Forelimb muscle (tissue), 1 donor: ENCODE measurements around the gene CORO6. TPM values are rescaled to one million over a fixed set of nuclear protein-coding genes. Genes with fewer than 3 reads are reported as not detected.

Experiments used
- DNase-seq: peaks from one replicate; pipeline ENCODE4 v3.0.0-alpha.2; 2013; ENCODE audit warnings: low read depth
- polyA plus RNA-seq: library from polyadenylated mRNA; unstranded; fragments of 120-200 nt; gene quantifications from one replicate; pipeline ENCODE4 v1.2.1, GENCODE V29; 2013; ENCODE audit not compliant: insufficient read length

Gene CORO6
- polyA plus RNA-seq, 1 donor: 96.8 TPM

DNA sequence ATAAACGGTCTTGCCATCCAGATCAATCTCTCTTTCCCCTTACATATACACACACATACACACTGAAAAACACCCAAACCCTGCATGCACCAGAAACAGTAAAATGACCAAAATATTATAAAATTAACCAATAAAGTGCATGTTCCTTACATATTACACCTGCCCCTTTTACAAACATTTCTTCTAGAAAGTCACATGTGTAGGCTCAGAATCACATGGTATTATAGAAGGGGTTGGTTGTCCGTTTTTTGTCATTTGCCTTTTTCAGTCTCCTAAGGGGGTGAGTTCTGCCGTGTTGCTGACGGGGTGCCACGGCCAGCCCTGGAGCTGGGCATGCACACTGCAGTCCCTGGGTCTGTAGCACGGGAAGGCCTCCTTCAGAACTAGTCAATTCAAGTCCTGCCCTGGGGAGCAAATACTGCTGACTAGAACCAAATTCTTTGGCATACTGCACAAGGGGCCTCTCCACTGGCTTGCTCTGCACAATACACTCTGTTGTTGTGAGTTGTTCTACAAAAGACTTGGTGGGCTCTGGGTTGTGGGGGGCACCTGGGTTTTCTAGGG is 8.0 kb upstream of the CORO6 start:
- DNase-seq: no peak

DNA sequence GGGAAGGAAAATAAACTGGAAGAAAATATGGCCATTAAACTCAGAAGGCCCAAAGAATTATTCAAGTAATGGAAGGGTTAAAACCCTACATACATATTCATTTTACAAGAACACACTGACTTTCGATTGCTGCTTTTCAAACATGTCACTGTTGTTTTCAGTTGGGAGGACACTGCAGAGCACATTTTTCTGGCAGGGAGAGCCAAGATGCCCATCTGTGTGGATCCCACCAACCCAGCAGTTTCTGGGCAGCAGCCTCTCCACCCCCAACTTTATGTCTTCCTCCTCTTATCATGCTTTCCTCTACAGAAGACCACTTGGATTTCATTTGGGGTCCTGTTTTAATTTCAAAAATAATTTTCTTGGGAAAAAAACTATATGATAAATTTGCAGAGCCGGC is 7.1 kb upstream of the CORO6 start:
- DNase-seq: no peak

DNA sequence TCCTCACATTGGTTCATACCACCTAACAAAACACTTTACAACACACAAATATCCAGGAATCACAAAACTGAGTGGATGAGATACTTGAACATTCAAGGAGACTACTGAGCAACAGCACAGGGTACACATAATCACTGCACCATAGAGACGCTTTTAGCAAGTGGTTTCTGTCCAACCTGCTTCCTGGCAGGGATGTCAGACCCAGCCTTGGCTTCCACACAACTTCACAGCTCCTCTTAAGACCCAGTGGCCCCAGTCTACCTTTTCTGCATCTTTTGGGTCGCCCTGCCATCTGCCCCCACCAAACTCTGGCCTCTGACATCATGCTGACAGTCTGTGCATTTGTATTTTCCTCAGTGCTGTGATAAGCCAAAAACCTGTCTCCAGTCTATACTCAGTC is 5.9 kb upstream of the CORO6 start:
- no peak for DNase-seq

DNA sequence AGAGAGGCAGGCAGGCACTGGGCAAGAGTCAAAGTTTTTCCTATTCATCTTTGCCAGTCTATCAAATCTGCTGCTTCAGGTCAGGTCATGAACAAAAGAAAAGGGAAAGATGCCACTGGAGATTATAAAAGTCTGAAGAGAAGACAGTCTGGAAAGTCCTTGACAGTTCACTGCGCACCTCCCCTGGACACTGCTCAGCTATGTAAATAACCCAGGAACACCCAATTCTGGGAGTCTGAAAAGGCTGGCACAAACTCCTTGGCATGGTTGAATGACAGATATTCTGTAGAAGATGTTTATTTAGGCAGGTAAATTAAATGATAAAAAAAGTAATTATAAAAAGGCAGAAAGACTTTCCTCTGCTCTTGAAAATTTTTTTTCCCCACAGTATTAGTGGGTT is 5.2 kb upstream of the CORO6 start:
- no peak for DNase-seq

DNA sequence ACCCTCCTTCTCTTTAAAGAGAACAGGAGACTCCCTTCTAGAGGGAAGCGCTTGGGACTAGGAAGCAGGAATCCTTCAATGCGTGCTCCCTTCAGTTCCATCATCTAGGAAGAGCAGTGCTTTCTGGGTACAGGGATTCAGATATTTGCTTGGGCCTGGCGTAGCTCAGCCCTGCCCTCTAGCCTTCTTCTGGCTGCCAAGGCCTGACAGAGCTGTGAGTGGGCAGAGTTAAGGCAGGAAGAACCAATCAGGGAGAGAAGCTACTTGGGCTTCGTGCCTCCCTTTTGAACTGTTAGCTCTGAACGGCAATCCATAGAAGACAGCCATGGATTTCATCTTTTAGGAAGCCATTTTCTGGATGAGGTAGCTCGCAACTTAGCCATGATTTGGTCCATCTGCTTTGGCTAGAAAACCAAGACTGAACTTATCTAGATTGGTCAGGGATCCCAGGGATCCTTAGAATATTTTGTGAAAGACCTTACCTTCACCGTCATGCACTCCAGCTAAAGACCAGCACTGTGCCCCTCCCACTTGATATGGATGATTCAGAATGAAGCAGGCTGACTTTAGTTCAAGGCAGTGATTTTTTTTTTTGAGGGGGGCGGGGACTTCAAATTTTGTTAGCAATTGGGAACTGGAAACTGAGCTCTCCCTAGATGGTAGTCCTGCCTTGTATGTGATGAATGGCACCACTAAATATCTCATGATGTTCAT is 2.5 kb upstream of the CORO6 start:
- no peak for DNase-seq

DNA sequence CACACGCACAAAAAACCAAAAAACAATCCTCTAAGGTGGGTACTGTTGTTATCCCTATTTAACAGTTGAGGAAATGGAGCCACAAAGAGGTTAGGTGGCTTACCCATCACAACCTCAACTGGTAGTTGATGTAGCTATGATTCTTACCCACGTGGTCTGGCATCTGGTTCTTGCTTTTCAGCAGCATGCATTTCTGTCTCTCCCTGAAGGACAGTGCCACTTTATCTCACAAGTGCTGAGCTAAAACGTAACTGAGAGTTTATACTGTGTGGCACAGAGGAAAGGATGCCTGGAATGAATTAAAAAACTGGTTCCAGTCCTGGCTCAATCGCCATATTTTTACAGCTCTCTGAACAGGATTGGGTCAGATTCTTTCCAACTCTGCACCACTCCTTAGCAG is 1.9 kb upstream of the CORO6 start:
- no peak for DNase-seq

DNA sequence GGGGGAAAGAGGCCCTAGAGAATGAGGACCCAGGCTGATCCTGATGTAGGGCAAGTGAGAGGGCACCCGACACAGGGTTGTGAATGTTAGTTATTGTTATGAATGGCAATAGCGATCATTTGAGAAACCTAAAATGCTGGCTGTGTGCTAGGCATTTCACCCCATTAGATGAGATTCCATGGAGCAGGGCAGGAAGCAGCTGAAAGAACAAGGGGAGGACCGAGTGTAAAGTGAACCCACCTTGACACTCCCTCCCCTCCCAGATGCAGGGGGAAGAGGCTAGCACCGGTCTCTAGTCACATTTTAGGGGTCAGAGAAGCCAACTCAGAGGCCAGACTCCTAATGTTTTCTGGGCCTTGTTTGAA is 553 bp upstream of the CORO6 start:
- DNase-seq: no peak

DNA sequence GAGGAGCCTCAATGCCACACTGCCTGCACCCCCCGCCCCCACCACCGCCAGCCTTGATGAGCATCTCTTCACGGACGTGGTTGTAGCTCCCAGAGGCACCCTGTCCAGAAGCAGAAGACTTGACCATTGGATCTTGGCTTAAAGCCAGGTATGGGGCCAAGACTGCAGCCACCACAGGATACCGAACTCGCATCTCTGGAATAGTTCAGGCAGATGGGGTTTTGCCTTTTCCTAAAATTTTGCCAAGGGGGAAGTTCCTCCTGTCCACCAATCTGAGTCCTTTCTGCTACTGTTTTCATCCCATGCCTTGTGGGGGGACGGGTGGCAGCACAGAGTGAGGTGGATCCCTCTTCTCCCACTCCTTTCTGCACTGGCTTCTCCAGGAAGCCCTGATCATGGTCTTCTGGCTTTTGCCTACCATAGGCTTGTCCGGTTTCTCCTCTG is 939 bp downstream of the CORO6 start:
- DNase-seq: no peak

DNA sequence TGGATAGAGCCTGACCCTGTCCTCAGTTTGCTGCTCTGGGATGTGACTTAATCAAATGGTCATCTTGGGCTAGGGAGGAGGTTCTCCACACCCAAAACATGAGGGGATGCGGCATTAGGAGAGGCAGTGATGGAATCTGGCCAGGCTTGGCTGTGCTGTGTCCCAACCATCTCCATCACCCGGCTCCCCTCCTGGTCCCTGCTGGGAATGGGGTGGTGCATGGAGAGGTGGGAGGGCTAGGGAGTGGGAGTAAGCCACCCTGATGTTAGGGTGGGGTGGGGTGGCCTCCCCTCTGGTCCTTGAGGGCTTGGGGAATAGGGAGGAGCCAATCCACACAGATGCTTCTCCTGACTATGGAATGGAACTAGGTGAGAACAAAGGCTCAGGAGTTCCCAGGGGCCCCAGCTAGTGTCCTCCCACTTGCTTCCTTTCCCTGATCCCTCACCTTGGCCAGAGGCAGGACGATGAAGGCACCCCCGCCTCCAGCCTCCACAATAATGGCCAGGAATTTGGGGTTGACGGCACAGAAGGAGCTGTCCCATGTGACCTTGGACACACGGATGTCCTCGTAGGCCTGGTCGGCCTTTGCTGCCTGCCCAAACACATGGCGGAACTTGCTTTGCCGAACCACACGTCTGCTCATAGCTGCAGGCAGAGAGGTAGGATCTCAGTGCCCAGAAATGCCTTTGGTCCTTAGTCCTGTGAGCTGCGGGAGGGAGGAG is 1.8 kb downstream of the CORO6 start:
- no peak for DNase-seq

DNA sequence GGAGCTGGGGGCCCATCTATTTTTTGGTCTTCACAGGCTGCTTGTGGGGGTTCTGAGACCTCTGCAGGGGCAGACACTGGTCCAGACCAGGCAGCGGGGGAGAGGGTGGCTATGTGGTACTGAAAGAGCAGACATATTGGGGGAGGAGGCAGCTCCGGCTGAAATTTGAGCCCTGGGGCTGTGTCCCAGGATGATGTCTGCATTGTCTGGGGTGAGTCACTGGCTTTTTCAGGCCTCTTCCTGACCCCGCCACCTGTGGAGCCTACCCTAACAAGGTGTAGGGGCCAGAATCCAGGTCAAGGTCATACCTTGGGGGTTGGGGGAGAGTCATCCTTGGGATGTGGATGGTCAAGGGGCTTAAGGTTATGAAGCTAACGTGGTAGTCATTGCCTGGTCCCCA is 2.4 kb downstream of the CORO6 start:
- no peak for DNase-seq

DNA sequence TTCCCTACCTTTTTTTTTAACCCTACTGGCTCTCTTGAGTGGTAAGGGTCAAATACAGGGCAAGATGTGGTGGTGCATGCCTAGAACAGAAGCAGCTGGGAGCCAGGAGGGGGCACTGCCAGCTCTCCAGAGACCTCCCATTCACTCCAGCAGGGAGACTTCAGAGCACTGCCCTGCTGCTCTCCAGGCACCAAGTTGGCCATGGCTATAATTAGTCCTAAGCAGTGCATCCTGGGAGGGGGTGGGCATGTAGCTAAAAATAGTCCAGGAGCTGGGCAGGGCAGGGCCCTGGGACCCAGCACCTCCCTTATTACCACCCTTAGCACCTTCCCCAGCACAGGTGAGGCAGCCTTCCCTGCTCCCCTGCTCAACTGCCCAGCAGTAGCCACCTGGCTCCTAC is 3.5 kb downstream of the CORO6 start:
- DNase-seq: no peak

DNA sequence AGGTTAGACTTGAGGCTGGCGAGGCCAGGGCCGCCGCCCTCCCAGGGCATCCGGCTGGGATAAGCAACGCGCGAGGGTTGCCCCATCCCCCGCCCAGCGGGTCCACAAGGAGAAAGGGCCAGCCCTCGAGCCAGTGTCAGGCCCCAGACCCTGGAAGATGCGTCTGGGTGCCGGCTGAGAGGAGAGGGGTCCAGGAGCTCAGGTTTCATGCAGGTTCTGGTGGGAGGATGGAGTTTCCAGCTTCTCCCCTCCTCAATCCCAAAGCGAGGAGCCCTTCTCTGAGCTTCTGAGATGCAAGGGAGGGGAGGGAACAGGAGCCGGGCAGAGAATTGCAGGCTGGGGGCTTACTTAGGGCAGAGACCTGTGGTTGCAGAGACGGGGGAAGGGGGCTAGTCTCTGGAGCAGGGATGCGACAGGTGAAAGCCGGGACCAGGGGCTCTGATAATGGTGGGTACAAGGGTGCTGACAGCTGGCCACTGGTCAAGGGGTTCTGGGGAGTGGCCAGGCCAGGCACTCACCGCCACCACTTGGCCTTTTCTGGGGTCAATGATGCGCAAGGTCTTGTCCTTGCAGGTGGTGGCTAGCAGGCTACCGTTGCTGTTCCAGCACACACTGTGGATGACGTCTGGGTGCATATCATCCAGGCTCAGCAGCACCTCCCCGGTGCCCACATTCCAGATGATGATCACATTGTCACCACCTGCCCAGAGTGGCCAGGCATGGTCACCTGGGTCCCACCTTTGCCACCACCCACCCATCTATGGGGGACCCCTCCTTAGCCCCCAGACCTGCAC is 4.2 kb downstream of the CORO6 start:
- no peak for DNase-seq

DNA sequence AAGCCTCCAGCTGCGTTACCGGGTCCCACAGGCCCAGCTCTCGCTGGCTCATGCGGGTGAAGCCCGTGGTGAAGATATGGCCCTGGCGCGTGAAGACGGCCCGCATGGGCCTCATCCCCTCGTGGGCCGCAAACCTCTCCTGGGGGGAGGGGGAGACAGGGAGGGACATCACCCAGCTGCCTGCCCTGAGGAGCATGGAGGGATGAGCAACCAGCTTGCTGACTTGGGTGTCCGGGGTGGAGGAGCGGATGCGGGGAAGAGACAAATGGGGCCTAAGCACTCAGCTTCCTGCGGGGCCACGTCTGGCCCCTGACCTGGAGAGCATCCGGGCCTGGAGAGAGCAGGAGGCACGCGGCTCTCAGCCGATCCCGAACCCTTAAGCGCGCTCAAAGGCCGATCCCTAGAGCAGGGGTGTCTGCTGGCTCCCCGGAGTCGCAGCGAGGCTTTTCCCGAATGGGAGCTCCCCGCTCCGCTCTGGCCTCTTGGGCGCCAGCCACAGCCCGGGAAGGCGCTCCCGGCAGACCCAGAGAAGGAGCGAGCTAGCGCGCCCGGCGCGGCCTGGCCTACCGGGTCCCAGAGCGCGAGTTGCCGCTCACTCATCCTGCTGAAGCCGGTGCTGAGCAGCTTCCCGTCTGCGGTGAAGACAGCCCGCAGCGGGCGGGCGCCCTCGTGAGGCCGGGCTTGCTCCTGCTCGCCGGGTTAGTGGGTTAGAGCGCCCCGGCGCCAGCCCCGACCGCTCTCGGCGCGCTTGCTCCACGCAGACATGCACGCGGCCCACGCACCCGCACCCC is 5.0 kb downstream of the CORO6 start:
- DNase-seq: no peak

DNA sequence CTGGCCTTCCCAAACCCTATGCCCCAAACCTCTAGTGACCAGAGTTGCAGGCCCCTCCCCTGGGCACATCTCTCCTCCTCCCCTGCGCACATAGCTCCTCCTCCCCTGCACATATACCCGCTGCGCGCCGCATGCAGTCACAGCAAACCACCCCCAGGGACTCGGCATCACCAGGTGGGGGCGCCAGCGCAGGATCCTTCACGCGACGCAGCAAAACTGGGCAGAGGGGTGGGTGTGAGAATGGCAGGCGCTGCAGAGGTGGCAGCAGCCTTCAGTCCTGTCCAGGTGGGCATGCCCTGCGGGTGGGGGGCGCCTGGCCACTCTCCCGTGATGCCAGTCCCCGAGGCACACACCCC is 5.6 kb downstream of the CORO6 start:
- no peak for DNase-seq

DNA sequence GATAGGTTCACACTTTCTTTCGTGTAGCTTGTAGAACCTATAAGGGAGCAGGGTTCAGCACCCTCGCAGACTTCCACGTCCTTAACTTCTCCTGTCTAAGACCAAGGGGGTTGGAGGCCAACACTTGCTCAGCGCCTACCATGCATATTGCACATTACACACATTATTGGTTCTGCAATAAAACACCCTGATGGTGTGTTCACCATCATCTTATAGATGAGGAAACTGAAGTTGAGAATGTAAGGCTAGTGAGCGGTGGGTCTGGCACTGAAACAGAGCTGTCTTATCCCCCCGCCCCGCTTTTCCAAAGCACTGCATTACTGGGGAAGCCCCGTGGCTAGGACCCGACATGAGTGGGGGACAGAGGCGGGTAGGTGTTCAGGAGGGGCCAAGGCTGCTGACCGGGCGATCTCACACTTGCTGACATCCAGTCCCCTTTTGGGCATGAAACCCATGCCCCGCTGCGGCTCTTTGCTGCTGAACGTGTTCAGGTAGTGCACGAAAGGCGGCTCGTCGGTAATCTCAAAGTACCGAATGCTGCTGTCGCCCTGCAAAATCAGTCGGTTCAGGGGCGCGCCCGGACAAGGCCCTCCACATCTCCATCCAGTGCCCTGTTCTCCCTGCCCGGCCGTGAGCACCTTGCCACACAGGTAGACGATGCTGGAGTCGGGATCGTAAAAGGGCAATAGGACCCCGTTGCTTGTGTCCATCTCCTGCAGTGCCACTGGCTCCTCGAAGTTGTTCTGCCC is 6.2 kb downstream of the CORO6 start:
- DNase-seq: no peak

DNA sequence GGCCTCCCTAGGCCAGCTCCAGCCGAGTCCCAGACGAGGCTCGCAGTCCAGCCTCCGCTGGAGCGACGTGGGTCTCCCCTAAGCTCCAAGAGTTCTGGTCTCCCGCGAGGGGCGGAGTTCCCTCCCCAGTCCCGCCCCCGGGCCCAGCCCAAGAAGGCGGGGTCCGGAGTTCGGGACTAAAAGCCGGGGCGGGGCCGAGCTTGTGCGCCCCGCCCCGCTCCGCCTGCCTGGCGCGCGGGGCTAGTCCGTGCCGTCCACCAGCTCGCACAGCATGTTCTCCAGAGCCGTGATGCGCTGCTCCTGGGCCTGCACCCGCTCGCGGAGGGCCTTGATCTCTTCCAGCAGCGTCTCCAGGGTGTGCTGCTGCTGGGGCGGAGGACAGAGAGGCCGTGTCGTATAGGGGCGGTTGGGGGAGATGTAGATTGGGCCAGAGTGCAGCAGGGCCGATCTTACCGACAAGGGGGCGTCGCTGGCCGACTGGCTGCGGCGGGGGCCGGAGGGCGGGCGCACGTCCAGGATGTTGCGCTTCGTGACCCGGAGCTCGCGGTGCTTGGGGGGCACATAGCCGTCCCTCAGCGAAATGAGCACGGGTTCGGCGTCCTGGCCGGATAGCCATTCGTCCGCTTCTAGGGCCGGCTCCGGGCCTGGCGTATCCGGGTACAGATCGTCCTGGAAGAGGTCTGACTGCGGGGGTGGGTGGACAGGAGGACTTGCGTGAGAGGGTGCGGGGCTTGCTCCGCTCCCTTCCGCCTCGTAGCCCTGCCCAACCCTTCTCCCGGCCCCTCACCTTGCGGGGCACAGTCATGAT is 7.0 kb downstream of the CORO6 start:
- no peak for DNase-seq

DNA sequence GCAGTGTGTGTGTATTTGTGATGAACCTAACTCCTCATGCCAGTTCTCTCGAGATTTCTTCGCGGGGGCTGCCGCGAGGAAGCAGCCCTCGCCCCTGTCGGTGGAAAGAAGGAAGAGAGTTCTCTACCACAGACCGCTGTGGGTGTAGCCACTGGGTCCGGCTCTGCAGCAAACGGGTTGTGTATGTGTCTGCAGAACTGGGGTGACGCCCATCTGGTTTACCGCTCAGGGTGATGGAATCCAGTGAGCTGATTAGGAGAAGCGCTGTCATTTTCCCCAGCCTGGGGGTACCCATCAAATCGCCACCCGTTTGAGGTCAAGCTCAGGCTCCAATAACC is 7.7 kb downstream of the CORO6 start:
- DNase-seq: no peak

DNA sequence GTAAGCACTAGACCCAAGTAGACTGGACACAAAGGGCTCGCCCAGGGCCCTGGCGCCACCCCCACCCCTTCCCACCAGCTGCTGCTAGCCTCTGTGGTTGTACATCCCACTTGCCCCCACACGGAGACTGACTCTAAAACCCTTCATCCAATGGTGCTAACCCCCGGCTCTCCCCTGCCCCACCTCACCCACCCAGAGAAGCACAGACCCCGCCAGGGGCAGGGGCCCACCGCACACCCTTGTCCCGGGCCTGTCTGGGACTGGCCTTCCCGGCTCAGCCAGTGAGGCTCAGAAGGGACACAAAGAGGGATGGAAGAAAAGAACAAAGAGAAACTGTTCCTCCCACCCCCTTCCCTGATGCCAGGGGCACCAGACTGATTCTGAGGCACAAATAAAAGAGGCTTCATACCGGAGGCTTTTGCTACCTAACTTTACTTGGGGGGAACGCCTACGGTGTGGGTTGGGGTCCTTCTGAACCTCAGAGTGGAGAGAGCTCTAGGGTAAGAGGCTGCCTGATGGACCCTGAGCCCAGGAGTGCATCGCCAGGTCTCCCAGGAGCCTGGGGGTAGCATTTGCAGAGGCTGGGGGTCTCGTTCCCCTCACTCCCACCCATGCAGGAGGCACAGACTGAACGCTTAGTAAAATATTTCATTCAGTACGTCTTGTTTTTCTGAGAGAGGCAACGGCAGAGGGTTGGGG is 8.2 kb downstream of the CORO6 start:
- DNase-seq: no peak

DNA sequence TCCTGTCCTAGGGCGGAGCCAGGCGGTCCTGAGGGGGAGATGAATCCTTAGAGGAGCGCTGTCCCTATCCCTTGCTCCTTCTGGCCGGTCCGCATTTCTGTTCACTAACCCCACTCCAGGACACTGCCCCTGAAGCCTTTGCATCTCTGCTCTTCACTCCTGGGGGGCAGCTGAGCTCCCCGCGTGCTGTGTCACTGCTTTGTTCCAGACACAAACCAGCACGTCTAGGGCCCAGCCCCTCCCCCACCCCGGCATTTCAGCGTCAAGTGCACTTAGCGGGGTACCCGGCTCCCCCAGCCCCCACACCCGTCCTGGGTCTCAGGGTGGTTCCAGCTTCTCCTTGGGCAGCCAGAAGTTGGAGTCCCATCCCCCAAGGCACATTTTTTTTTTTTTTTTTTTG is 8.9 kb downstream of the CORO6 start:
- no peak for DNase-seq

DNA sequence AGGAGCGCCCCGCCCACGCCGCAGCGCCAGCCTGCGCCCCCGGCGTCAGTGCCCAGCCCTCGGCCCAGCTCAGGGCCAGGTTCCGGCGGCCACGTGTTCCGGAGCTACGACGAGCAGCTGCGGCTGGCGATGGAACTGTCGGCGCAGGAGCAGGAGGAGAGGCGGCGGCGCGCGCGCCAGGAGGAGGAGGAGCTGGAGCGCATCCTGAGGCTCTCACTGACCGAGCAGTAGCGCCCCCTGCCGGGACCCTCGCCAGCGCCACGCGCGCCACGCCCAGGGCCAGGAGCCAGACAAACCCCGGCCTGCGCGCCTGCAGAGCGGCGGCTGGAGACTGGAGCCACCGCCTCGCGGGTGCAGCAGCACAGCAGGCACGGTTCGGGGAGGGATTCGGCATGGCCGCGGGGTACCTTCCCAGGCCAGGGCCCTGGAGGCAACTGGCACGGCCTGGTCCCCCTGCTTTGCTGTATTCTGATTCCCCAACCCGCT is 9.3 kb downstream of the CORO6 start:
- DNase-seq: no peak
